Keratinocyte (primary cell): ENCODE data around the gene ZBED4.

Experiments
- EZH2 ChIP-seq: IDR thresholded peaks from one replicate; pipeline ENCODE4 v1.6.1; 2012; ENCODE audit warnings: inconsistent platforms, mild to moderate bottlenecking, low read length, moderate library complexity
- TF ChIP-seq, protein P1 (sequence below), 3 experiments: IDR thresholded peaks in 1 of 3; conservative IDR thresholded peaks in 1 of 3; optimal IDR thresholded peaks in 1 of 3; 2 replicates in 2 of 3; 3 replicates in 1 of 3; pipeline versions ENCODE3 to v1.5.1; 2011; ENCODE audit warnings: low read length in 3 of 3, mild to moderate bottlenecking in 3 of 3, moderate library complexity in 2 of 3, control low read depth in 1 of 3, inconsistent platforms in 1 of 3; ENCODE audit not compliant: insufficient read depth in 2 of 3; ENCODE audit errors: extremely low read depth in 1 of 3

- TF ChIP-seq EZH2: no peak
- TF ChIP-seq, protein P1, sequence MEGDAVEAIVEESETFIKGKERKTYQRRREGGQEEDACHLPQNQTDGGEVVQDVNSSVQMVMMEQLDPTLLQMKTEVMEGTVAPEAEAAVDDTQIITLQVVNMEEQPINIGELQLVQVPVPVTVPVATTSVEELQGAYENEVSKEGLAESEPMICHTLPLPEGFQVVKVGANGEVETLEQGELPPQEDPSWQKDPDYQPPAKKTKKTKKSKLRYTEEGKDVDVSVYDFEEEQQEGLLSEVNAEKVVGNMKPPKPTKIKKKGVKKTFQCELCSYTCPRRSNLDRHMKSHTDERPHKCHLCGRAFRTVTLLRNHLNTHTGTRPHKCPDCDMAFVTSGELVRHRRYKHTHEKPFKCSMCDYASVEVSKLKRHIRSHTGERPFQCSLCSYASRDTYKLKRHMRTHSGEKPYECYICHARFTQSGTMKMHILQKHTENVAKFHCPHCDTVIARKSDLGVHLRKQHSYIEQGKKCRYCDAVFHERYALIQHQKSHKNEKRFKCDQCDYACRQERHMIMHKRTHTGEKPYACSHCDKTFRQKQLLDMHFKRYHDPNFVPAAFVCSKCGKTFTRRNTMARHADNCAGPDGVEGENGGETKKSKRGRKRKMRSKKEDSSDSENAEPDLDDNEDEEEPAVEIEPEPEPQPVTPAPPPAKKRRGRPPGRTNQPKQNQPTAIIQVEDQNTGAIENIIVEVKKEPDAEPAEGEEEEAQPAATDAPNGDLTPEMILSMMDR (optimal IDR thresholded peaks at IDR 0.05 in 1 of 3, IDR thresholded peaks at IDR 0.05 in 1 of 3, conservative IDR thresholded peaks at IDR 0.05 in 1 of 3; ENCODE audit: extremely low read depth in 1 of 3, insufficient read depth in 2 of 3, low read length in 3 of 3): no peak
These were observed 54.2 kb downstream of the ZBED4 start for GRCh38 chr22:49907807-49908206.
